Measurements from ENCODE around the gene COL15A1. TPM values are rescaled to one million over a fixed set of nuclear protein-coding genes. Genes with fewer than 3 reads are reported as not detected.
A peak's percentile ranks its signal among the peaks of the same experiment; 100 is the strongest.
"Not testable (repeated sequence)": the region's sequence is repeated elsewhere in the genome, so short reads cannot be mapped to it uniquely, and the experiment has no call there.

Gene COL15A1
- total RNA-seq (2014; rRNA removed; shearing (Covaris generic)), result 0.09 and 0.12 TPM in 2 replicates

DNA sequence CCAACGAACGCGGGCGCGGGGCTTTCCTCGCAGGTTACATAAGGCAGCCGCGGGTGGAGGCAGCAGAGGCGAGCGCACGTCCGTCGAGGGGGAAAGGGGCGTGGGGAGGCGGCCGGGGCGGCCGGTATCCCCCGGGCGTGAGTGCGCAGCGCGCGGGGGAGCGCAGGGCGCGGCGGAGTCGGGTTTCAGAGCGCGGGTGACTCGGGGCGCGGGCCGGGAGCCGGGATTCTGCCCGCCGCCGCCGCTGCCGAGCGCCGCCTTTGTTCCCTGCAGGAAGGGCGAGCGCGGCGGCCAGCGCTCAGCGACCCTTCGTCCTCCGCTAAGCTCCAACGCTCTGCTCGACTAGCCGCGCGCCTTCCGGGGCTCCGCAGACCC is at the start of gene COL15A1:
Gene COL15A1, plus strand, starts transcription at position 226 of the 375 bp plus-strand sequence. CDS start 155 bp downstream, outside the sequence.
- DNase-seq (ENCODE audit: low spot score), result no peak

DNA sequence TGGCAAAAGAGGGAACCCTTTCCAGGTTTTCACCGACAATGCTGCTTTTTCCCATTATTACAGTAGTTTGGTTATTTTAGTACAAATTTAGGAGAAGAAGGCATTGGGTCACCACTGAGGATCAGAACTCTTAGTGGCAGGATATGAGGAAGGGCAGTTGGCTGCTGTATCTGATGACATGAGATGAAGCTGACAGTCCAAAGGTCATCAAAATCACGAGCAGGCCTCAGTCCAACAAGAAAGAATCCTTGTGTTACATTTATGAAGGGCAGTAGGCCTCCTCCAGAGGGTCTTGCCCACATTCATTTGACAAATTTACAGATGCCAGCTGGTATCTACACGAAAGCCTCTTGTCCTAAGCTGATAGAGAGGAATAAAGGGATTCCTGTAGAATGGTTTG is 49.5 kb upstream of the COL15A1 start:
- DNase-seq (ENCODE audit: low spot score), result no peak

DNA sequence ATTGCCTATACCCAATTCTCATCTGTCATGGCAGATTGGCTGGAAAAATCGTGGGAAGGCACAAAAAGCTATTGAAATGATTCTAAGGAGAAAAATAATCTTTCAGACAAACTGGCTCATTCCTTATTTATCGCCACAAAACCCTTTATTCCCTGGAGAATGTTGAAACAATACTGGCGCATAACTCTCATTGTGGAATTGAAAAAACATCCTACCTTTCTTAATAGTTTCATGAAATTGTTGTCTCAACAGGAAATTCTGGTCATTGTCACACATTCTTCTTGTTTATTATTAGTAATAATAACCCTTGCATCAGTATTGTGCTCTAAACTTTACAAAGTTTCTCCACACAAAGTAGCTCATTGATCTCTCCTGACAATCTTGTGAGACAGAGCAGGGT is 48.9 kb upstream of the COL15A1 start:
- no peak for DNase-seq (ENCODE audit: low spot score)

GRCh38 chr9:98896632-98897031 is 47.1 kb upstream of the COL15A1 start:
- DNase-seq (ENCODE audit: low spot score), result no peak

DNA sequence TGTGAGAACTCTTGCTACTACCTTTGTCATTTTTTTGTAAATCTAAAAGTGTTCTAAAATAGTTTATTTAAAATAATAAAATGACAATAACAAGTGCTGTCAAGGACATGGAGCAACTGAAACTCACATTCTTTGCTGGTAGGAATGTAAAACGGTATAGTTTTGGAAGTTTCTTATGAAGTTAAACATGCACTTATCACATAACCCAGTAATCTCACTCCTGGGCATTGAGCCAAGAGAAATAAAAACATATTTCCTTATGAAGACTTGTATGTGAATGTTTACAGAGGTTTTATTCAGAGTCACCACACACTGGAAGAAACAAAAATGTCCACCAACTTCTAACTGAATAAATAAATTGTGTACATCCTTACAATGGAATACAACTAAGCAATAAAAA is 46.0 kb upstream of the COL15A1 start:
- no peak for DNase-seq (ENCODE audit: low spot score)

DNA sequence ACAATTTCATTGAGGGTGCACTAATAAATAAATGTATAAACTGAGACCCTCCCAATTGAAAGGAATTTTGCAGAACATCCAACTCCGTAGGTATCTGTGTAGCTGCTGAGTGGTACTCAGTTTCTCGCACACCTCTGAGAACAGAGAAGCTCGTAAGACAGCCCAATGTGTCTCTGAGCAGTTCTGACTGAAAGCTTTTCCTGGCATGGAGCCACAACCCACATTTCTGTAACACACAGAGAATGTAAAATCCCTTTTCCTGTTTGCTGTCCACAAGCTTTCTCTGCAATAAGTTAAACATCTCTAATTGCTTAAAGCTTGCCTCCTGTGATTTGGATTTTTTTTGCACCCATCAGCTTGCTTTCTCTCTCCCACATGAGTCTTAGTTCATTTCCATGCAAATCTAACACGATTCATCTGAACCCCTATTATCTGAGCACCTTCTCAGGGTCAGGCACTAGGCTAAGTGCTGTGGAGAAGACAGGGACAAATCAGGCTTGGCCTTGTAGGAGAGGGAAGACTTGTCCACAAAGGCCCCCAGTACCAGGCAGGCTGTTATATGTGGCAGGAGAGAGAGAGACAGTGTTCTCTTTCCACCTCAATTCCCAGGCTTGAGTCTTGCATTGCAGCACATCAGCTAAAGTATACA is 44.2 kb upstream of the COL15A1 start:
- peak; percentile 83 for DNase-seq (ENCODE audit: low spot score)

DNA sequence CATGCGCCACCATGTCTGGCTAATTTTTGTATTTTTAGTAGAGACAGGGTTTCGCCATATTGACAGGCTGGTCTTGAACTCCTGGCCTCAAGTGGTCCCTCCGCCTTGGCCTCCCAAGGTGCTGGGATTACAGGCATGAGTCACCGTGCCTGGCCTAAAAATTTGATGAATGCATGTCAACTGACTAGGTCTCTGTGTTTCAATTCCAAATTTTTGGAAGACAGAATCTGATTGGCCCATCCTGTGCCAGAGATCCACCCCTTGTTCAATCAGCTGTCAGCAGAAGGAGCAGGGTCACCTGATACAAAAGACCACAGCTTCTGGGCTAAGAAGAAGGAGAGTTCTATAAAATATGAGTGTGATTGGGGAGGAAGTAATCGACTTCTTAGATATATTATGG is 43.5 kb upstream of the COL15A1 start:
- no peak for DNase-seq (ENCODE audit: low spot score)

DNA sequence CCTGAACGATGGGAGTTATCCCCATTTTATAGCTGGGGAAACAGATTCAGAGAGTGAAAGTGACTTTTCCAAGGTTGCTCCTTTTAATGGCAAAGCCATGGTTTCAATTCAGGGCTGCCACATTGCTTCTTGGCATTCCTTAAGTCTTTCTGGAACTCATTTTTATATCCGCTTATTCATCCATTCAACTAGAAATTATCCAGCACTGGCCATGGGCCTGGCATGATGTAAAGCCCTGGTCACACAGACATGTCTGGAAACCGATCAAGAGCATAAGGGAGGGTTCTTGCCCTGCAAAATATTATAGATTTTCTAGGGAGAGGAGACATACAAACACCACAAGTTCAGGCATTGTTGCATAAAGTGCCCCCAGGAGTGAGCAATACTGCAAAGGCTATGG is 43.0 kb upstream of the COL15A1 start:
- DNase-seq (ENCODE audit: low spot score), result no peak

GRCh38 chr9:98901843-98902242 is 41.9 kb upstream of the COL15A1 start:
- not testable (repeated sequence) for DNase-seq (ENCODE audit: low spot score)

GRCh38 chr9:98902516-98902915 is 41.2 kb upstream of the COL15A1 start:
- no peak for DNase-seq (ENCODE audit: low spot score)

DNA sequence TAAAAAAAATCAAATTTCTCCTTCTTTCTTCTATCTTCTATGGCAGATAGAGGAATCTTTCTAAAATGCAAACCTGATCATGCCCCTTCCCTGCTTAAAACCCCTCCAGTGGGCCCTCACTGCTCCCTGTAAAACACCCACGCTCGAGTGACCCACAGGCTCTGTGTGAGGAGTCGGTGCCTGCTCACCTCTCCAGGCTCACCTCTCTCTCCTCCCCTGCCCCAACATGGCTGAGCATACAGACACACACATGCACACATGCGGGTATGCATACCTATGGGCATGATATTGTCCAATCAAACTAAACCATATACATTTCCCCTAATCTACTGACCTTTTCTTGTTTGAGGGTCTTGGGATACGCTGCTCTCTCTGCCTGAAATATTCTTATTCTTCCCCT is 40.8 kb upstream of the COL15A1 start:
- DNase-seq (ENCODE audit: low spot score), result no peak

- no peak for DNase-seq (ENCODE audit: low spot score)
Observed at GRCh38 chr9:98903961-98904411, 39.7 kb upstream of the COL15A1 start.

DNA sequence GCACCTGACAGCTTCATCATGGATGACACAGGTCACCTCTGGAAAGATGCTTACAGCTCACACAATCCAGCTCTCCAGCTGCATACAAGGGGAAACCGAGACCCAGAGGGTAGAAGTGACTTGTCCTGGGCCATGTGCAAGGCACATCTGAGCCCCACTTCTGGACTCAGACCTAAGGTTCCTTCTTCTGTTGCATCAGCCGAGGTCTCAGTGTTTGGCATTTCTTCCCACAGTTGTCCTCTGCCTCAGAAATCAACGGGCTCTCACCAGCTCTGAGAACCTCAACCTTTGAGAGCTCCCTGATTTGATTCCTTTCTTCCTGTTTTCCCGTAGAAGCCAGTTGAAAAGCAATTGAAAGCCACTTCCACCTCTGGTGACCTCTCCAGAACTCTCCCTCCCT is 38.7 kb upstream of the COL15A1 start:
- DNase-seq (ENCODE audit: low spot score), result no peak

- DNase-seq (ENCODE audit: low spot score), result no peak
Observed at GRCh38 chr9:98906273-98907040, 37.2 kb upstream of the COL15A1 start.

DNA sequence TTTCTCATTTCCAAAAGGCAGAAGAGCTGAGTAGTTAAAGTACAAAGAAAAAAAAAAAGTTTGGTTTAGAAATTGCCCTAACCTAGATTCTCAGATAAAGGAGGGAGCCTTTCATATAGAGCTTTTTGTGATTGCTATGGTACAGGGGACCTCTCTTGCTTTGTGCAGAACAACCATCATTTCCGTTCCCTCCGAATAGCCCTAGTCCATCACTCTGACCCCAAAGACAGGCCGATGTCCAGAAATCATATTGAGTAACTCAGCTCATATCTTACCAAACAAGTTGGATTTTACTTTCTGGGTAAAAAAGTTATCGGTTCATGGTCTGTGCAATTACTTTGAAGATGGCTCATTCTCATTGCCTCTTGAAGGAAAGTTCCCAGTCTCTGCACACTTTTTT is 36.7 kb upstream of the COL15A1 start:
- DNase-seq (ENCODE audit: low spot score), result no peak

- DNase-seq (ENCODE audit: low spot score), result peak; percentile 31
Observed at GRCh38 chr9:98908897-98909634, 34.6 kb upstream of the COL15A1 start.

- no peak for DNase-seq (ENCODE audit: low spot score)
Observed at GRCh38 chr9:98909935-98910334, 33.8 kb upstream of the COL15A1 start.

GRCh38 chr9:98911042-98911441 is 32.7 kb upstream of the COL15A1 start:
- no peak for DNase-seq (ENCODE audit: low spot score)

GRCh38 chr9:98911738-98912137 is 32.0 kb upstream of the COL15A1 start:
- not testable (repeated sequence) for DNase-seq (ENCODE audit: low spot score)

- DNase-seq (ENCODE audit: low spot score), result no peak
Observed at GRCh38 chr9:98912450-98912849, 31.3 kb upstream of the COL15A1 start.

DNA sequence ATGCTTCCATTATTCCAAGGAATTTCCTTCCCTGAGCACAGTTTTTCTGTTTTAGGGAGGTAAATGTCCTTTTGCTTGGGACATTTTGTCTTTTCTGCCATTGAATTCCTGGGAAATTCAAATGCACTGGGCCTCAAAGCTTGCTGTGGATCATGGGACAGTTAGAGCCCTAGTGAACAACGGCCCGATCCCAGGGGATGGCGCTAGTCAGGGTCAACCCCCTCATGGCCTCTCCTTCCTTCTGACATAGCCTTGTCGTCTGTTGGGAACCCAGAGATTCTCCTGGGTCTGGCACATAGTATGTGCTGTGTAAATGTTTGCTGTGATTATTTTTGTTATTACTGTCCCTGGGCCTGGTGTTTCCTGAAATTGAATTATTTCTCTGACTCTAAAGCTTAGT is 30.7 kb upstream of the COL15A1 start:
- DNase-seq (ENCODE audit: low spot score), result no peak

DNA sequence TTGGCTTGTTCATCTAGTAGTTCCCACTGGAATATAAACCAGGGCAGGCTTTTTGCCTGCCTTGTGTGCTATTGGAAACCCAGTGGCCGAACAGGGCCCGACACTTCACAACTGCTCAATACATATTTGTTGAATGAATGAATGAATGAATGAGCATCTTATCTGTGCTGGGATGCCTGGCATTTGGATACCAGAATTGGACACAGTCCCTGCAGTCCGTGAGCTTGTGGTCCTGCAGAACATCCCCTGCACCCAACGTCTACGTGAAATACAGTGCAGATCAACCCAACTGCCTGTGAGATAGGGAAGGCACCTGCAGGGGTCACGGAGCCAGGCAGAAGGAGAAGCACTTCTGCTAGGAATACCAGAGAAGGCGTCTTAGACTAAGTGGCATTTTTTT is 30.0 kb upstream of the COL15A1 start:
- DNase-seq (ENCODE audit: low spot score), result no peak

DNA sequence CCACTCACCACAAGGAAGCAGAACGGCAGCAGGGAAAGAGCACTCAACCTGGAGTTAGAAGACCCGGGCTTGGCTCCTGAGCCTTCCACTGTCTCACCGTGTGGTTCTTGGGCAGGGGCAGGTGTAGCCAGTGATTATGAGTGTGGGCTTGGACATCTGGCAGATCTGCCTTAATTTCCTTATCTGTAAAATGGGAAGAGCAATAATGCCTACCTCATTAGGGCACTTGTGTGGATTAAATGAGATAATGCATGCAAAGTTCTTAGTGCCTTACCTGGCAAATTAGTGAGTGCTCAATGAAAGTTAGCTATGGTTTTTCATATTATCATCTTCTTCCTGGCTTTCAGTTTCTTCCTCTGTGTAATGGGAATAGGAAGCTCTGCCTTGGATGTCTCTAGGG is 28.1 kb upstream of the COL15A1 start:
- DNase-seq (ENCODE audit: low spot score), result no peak

Measured in A172 (cell line).